ENCODE results near the gene SOX6.

DNA sequence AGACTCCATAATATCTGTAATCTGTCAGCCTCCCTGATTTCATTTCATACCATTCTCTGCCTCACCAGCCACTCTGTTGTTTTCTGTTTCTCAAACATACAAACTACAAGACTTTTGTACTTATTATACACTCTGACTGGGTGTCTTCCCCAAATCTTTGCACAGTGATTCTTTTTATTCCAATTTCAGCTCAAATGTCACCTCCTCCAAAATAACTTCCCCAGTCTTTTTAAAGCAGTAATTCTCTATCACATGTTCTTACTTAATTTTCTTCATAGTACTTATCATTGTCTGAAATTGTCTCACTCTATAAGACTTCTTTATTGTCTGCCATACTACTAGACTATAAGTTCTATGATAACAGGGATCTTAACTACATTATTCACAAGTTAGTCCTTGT is 19.6 kb downstream of the SOX6 start:
- TF ChIP-seq EZH2 (IDR thresholded peaks at IDR 0.05) = no peak
- TF ChIP-seq, protein P1, sequence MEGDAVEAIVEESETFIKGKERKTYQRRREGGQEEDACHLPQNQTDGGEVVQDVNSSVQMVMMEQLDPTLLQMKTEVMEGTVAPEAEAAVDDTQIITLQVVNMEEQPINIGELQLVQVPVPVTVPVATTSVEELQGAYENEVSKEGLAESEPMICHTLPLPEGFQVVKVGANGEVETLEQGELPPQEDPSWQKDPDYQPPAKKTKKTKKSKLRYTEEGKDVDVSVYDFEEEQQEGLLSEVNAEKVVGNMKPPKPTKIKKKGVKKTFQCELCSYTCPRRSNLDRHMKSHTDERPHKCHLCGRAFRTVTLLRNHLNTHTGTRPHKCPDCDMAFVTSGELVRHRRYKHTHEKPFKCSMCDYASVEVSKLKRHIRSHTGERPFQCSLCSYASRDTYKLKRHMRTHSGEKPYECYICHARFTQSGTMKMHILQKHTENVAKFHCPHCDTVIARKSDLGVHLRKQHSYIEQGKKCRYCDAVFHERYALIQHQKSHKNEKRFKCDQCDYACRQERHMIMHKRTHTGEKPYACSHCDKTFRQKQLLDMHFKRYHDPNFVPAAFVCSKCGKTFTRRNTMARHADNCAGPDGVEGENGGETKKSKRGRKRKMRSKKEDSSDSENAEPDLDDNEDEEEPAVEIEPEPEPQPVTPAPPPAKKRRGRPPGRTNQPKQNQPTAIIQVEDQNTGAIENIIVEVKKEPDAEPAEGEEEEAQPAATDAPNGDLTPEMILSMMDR (IDR thresholded peaks at IDR 0.05) = no peak
- no peak for TF ChIP-seq EZH2phosphoT487 (IDR thresholded peaks at IDR 0.05)
